Measurements from ENCODE around the gene TRNAU1AP.

- no peak for TF ChIP-seq CTCF (IDR thresholded peaks at IDR 0.05; ENCODE audit: low read depth, low read length)
- no peak for TF ChIP-seq EZH2phosphoT487 (IDR thresholded peaks at IDR 0.05; ENCODE audit: low read depth)
Observed at GRCh38 chr1:28564310-28564709, 11.4 kb downstream of the TRNAU1AP start.

All from OCI-LY3 (cell line).